Stimulated activated CD8-positive, alpha-beta memory T cell treated with anti-CD3 and anti-CD28 coated beads, Interleukin-4, amount 100 ng/mL, for 1 hour (primary cell): ENCODE results near the gene OR51B2.
"Not testable (repeated sequence)": the region's sequence is repeated elsewhere in the genome, so short reads cannot be mapped to it uniquely, and the experiment has no call there.

Experiments
- DNase-seq, 2 donors: peaks; one replicate each; pipeline ENCODE4 v3.0.0-alpha.2; 2020; ENCODE audit warnings: low read depth in 2 of 2, low spot score in 1 of 2

The OR51B2 gene

DNA sequence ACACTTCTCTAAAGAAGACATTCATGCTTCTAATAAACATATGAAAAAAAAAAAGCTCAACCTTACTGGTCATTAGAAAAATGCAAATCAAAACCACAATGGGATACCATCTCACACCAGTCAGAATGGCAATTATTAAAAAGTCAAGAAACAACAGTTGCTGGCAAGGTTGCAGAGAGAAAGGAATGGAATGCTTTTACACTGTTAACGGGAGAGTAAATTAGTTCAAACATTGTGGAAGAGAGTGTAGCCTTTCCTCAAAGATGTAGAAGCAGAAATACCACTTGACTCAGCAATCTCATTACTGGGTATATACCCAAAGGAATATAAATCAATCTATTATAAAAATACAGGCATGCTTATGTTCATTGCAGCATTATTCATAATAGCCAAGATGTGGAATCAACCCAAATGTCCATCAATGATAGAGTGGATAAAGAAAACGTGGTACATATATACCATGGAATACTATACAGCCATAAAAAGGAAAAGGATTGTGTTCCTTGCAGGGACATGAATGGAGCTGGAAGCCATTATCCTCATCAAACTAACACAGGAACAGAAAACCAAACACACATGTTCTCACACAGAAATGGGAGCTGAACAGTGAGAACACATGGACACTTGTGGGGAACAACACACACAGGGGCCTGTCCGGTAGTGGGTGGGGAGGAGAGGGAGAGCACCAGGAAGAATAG, 10.6 kb downstream of the OR51B2 start:
- DNase-seq: not testable (repeated sequence)

DNA sequence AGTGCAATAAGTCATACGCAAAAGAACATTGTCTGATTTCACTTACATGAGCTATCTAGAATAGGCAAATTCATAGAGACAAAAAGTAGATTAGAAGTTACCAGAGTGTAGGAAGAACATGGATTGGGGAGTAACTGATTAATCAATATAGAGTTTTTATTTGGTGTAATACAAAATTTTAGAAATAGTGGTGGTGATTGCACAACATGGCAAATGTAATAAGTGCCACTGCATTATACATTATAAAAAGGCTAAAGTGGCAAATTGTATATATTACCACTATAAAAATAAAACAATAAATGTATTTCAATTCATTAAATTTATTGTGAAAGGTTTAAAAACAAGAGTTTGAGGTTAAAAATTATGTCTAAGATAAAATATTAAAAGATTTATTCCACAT, 13.7 kb downstream of the OR51B2 start:
- no peak for DNase-seq

DNA sequence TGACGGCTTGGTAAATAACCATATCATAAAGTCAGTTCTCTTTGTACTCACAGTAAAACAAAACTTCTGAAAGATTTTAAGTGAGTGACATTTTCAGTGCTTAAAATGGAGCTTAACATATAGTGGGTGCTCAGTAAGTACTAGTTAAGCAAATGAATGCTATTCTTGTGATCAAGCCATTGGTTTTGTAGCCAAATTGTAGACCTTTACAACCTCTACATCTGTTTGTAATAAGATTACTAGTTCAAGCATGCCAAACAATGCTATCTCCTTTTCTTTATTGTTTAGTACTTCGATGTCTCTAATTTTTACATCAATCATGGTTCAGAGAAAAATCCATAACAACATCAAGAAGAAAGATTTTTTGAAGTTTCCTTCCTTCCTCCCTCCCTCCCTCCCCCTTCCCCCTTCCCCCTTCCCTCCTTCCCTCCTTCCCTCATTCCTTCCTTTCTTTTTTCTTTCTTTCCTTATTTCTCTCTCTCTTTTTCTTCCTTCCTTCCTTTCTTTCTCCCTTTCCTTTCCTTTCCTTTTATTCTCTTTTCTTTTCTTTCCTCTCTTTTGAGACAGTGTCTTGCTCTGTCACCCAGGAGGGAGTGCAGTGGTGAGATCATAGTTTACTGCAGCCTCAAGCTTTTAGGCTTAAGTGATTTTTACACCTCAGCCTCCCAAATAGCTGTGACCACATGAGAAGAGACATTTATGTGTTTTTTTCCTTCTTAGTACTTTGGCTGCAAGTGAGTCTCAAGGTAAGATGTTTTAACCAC, 16.7 kb downstream of the OR51B2 start:
- DNase-seq: no peak

DNA sequence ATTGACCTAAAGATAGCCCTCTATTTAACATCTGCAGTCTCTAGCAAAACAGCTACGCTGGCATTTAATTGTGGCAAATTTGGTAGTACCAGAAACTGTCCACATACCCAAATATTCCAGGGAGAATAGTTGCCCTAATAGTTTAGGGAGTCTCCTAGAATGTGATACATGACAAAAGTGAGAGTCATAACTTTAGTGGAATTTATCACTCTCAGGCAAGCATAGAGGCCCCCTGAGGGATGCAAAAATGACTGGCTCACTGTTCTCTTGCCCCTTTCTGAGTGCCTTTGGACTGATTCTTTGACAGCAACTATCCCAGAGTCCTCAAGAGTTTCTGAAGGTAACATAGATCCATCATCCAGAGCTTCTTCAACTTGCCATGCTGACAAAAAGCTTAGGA, 20.1 kb downstream of the OR51B2 start:
- no peak for DNase-seq

DNA sequence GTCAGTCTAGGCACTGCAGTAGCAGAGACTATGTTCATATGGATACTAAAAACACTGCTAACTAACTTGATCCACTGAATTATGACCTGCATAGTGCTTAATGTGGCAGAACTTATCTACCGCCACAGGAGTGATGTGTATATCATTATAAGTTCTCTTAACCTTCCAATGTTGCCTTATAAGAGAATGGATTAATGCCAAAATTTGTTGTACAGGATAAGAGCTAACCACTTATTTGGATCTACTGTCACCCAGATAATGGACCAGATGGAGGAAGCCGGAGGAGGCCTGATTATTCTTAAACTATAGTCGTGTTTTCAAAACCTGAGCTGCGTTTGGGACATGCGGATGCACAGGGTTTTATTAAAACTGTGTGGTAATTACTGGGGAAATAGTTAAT, 20.5 kb downstream of the OR51B2 start:
- no peak for DNase-seq

DNA sequence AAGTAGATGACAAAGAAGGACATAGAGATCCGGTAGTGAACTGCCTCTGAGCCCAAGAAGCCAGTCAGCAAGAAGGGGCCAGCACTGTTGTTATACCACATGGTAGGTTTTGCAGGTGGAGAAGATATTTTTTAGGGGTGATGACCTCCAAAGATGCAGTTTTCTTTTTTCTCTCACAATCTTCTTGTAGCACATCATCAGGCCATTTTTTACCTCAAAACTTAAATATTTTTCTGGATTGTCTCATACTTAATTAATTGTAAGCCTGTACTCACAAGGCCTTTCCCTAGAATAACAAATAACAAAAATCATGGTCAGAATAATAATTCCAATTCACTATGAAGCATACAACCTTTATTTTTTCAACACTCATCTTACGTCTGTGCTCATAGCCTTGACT, 22.3 kb downstream of the OR51B2 start, which contains the start of gene OR51B4:
Gene OR51B4 (minus strand): TSS at position 101 of the 400 bp plus-strand sequence. CDS start 0 bp downstream, at position 101.
- DNase-seq: no peak

DNA sequence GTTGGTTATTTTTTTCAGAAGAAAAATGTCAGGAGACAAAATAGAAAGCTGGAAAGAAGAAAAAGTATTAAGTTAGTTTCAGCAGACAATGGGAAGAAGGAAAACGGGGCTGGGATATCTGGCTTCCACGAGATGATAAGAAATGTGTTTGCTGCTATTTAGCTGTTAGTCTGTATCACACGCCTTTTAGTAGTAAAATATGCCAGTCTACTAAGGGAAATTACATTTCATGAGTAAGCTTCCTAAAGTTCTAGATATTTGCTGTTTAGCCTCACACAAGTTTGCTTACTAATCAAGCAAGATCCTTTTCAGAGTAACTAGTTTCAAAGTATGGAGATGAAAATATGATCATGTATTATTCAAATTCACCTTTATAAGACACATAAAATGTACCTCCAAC, 23.8 kb downstream of the OR51B2 start:
- DNase-seq: no peak

DNA sequence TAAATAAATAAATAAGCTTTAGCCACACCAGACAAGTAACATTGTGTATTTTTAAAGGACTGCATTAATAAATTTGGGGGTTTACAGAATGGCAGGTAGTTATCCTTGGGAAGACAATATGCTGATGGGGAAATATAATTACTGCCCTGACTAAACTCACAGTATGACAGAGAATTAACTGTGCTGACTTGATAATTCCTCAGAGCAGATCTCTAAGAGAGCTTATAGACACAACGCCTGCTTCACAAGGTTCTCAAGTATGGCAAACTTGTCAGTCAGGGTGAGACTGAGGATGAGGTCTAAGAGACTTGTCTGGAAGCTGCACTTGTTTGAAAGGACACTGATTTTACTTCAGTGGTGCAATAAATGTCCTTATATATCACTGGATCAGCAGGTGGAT, 25.6 kb downstream of the OR51B2 start:
- no peak for DNase-seq

DNA sequence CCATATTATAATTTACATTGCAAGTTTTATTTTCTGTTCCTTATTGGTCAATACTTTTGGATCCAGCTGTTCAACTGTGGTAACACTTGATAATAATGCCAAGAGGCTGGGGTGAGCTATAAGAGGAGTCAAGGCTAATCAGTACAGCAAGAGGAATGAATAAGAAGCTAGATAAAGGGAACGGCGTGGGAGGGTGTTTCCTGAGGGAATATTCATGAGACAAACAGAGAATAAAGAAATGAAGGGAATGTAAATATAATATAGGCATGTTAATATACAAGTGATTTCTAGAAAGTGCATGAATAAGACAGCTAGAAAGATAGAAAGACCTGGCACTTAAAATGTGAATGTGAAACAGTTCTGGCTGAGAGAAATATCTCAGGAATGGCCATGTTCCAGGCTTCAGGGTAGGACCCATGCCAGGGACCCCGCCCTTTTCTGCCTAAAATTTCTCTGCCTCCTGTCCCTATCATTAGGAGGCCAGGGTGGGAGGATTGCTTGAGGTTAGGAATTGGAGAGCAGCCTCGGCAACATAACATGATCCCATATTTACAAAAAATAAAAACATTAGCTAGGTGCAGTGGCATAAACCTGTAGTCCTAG, 26.3 kb downstream of the OR51B2 start:
- DNase-seq: no peak

DNA sequence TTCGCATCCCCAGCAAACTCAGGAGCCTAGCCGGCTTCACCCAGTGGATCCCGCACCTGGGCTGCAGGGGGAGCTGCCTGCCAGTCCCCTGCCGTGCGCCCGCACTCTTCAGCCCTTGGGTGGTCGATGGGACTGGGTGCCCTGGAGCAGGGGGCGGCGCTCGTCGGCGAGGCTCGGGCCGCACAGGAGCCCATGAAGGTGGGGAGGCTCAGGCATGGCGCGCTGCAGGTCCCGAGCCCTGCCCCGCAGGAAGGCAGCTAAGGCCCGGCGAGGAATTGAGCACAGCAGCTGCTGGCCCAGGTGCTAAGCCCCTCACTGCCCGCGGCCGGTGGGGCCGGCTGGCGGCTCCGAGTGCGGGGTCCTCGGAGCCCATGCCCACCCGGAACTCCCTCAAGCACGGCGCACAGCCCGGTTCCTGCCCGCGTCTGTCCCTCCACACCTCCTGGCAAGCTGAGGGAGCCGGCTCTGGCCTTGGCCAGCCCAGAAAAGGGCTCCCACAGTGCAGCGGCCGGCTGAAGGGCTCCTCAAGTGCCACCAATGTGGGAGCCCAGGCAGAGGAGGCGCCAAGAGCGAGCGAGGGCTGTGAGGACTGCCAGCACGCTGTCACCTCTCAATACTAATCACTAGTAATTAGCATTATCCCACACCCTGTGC, 29.6 kb downstream of the OR51B2 start:
- DNase-seq: not testable (repeated sequence)

DNA sequence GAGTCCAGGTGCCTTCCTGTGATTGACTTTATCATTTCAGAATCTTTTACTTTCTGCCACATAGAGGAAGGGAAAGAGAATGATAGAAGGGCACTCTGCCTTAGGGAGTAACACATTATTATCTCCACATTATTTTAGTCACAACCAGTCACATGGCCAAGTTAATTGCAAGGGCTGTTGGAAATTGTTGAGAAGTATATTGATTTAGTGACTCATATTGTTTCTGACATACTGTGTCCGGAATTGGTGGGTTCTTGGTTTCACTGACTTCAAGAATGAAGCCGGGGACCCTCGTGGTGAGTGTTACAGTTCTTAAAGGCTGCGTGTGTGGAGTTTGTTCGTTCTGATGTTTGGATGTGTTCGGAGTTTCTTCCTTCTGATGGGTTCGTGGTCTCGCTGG, 31.1 kb downstream of the OR51B2 start:
- no peak for DNase-seq

DNA sequence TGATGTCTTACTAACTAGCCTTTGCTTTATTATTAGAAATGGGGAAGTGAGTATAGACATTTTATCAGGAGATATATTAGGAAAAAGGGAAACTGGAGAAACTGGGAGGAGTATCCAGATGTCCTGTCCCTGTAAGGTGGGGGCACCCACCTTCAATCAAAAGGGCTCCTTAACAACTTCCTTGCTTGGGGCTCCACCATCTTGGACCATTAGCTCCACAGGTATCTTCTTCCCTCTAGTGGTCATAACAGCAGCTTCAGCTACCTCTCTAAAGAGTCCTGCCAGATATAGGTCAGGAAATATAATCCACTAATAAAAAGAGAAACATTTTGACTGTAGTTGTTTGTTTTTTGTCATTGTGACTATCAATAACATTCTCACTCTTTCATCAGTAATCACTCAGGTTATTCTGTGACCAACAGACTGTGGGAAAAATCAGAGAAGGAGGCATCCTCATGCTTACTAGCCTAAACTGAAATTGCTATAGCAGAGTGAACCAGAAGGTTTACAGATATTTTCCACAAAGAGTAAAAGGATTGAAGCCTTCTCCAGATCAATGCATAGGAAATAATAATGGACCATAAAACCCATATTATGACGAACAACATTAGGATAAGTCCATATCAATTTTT, 32.8 kb downstream of the OR51B2 start:
- no peak for DNase-seq

DNA sequence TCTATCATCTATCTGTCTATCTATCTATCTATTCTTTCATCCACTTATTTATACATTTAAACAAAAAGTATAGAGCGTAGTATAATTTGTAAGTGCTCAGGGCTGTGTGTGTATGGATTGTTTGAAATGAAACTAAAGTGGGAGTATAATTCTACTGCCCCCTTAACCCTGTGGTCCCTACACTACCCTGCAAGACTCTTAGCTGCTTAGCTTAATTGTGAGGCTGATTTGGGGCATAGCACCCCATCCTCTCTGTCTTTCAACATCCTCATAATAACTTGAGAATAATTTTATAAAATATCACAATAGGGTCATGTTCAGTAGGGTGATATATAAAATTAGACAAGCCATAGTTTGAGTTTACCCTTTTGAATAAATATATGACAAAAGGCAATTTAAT, 34.0 kb downstream of the OR51B2 start:
- no peak for DNase-seq

DNA sequence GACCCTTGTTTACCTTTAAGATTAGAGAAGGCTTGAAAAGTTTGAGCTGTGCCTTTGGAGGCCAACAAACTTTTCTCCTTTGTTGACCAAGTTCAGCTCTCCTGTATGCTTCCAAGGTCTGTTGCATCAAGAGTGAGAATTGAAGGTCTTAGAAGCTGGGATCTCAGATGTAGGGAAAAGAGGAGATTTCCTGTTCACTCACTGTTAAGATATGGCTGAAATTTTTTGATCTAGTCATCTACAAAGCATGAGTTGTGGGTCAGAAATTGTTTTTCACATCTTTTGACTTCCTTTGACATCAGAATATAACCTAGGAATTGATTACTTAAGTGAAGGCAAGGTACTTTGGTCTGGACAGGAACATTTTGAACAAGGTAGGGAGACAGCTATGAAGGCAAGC, 34.4 kb downstream of the OR51B2 start:
- DNase-seq: no peak

DNA sequence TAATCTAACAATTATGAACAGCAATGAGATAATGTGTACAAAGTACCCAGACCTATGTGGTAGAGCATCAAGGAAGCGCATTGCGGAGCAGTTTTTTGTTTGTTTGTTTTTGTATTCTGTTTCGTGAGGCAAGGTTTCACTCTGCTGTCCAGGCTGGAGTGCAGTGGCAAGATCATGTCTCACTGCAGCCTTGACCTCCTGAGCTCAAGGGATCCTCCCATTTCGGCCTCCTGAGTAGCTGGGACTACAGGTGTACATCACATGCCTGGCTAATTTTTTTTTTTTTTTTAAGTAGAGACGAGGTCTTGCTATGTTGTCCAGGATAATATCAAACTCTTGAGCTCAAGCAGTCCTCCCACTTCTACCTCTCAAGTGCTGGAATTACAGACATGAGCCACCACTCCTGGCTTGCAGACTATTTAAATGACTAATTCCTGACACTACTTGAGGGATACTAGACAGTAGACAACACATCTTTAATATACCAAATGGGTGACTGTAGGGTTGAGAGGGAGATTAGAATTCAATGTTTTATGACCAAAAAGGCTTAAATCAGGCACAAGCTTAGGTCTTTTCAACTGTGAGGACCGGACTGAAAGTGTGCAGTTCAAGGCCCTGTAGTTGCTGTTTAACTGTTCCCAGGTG, 35.1 kb downstream of the OR51B2 start:
- DNase-seq: no peak

DNA sequence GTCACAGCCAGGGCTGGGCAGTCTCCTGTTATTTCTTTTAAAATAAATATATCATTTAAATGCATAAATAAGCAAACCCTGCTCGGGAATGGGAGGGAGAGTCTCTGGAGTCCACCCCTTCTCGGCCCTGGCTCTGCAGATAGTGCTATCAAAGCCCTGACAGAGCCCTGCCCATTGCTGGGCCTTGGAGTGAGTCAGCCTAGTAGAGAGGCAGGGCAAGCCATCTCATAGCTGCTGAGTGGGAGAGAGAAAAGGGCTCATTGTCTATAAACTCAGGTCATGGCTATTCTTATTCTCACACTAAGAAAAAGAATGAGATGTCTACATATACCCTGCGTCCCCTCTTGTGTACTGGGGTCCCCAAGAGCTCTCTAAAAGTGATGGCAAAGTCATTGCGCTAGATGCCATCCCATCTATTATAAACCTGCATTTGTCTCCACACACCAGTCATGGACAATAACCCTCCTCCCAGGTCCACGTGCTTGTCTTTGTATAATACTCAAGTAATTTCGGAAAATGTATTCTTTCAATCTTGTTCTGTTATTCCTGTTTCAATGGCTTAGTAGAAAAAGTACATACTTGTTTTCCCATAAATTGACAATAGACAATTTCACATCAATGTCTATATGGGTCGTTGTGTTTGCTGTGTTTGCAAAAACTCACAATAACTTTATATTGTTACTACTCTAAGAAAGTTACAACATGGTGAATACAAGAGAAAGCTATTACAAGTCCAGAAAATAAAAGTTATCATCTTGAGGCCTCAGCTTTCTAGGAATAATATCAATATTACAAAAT, 35.8 kb downstream of the OR51B2 start:
- no peak for DNase-seq

DNA sequence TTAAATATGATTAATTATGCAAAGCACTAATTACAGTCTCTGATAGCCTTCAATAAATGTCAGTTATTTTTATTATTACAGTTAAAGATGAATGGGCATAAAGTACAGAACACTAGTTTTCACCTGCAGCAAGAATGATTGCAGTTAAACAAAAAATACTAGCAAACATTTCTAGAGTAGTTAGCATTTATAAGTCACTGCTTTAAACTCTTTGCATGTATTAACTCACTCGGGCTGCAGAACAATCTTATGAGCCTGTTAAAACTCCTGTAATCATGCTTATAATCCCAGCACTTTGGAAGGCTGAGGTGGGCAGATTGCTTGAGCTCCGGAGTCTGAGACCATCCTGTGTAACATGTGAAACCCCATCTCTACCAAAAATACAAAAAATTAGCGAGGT, 37.2 kb downstream of the OR51B2 start:
- no peak for DNase-seq

DNA sequence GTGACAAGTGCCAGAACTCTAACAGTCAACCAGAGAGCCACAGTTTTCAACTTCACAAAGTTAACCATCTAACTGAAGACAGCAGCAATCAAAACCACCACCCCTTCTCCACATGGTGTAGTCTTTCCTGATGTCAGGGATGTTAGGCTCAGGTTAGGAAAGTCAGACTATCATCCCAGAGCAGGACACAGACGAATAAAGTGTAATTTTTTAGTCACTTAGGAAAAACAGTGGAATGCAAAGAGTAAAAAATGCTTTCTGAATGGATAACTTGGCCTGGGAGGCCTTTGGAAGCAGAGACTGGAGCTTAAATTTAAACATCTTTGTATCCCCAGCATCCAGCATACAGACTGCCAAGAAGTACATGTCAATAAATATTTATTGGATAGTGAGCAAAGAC, 37.7 kb downstream of the OR51B2 start:
- no peak for DNase-seq

DNA sequence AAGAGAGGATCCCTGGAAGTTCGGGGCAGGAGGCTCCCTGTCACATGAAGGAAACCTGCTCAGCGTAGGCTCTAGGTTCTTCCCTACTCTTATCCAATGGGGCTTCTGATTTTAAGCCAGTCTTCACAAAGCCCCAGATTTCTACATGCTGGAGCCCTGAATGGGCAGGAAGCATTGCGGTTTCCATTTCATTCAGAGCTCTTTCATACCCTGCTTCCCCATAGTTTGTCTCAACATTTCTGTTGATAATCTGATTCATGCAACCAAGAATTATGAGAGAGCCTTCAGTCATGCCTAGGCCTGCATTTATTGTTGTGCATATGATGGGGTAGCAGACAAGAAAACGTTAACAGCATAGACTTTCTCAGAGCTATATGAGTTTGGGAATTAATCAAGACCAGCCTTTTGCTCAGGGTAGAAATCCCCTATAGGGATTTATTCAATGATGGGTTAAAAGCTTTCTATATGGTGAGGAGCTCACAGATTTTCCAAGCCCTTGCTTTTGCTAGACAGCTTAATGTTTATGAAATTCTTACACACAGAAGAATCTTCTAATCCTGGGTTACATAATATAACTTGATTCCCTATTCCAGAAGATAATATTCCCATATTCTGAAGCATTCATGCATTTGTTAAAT, 38.3 kb downstream of the OR51B2 start:
- DNase-seq: no peak

DNA sequence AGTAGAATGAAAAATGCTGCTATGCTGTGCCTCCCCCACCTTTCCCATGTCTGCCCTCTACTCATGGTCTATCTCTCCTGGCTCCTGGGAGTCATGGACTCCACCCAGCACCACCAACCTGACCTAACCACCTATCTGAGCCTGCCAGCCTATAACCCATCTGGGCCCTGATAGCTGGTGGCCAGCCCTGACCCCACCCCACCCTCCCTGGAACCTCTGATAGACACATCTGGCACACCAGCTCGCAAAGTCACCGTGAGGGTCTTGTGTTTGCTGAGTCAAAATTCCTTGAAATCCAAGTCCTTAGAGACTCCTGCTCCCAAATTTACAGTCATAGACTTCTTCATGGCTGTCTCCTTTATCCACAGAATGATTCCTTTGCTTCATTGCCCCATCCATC, 39.5 kb downstream of the OR51B2 start:
- no peak for DNase-seq
